Smooth muscle cell (in vitro differentiated cells): Measurements from ENCODE around the gene ADORA2A. TPM values are rescaled to one million over a fixed set of nuclear protein-coding genes. Genes with fewer than 3 reads are reported as not detected.

Experiments
- DNase-seq: peaks from one replicate; lab custom pipeline; 2025; ENCODE audit not compliant: unreplicated experiment; lab: John Stamatoyannopoulos, UW
- H2AFZ ChIP-seq: fragments of 200-600 bp; sonication (generic); 2 replicates; pipeline ENCODE4 v1.6.0; 2016; ENCODE audit warnings: antibody characterized with exemption, low read depth, mild to moderate bottlenecking
- H3F3A ChIP-seq: fragments of 200-600 bp; sonication (generic); 2 replicates; pipeline ENCODE4 v1.6.0; 2017; ENCODE audit warnings: antibody characterized with exemption, low read depth
- H3K27ac ChIP-seq: fragments of 200-600 bp; sonication (generic); 2 replicates; pipeline ENCODE4 v1.5.1; 2016; ENCODE audit warnings: low read depth, mild to moderate bottlenecking
- H3K27me3 ChIP-seq: fragments of 200-600 bp; sonication (generic); 2 replicates; pipeline ENCODE4 v1.6.1; 2016; ENCODE audit warnings: low read depth, mild to moderate bottlenecking
- H3K36me3 ChIP-seq: fragments of 200-600 bp; sonication (generic); 2 replicates; pipeline ENCODE4 v1.5.1; 2016; ENCODE audit warnings: low read depth
- H3K4me1 ChIP-seq: fragments of 200-600 bp; sonication (generic); 2 replicates; pipeline ENCODE4 v1.5.1; 2016; ENCODE audit warnings: low read depth
- H3K4me2 ChIP-seq: fragments of 200-600 bp; sonication (generic); 2 replicates; pipeline ENCODE4 v1.6.0; 2016; ENCODE audit warnings: mild to moderate bottlenecking
- H3K4me3 ChIP-seq: fragments of 200-600 bp; sonication (generic); 2 replicates; pipeline ENCODE4 v1.5.1; 2016; ENCODE audit warnings: mild to moderate bottlenecking
- H3K79me2 ChIP-seq: fragments of 200-600 bp; sonication (generic); 2 replicates; pipeline ENCODE4 v1.6.0; 2016; ENCODE audit warnings: low read depth, mild to moderate bottlenecking
- H3K9ac ChIP-seq: fragments of 200-600 bp; sonication (generic); 2 replicates; pipeline ENCODE4 v1.6.0; 2016; ENCODE audit warnings: low read depth
- H3K9me3 ChIP-seq: fragments of 200-600 bp; sonication (generic); replicated peaks from 2 replicates; pipeline ENCODE4 v1.5.1; 2016; ENCODE audit warnings: low read depth
- H4K20me1 ChIP-seq: fragments of 200-600 bp; sonication (generic); 2 replicates; pipeline ENCODE4 v1.6.0; 2016; ENCODE audit warnings: low read depth
- CTCF ChIP-seq: fragments of 200-600 bp; sonication (generic); IDR thresholded peaks from 2 replicates; pipeline ENCODE4 v1.5.1; 2017; ENCODE audit warnings: borderline replicate concordance, mild to moderate bottlenecking, antibody characterized with exemption; ENCODE audit not compliant: insufficient read depth, poor library complexity, severe bottlenecking
- WGBS: methylation state at CpG from one replicate; pipeline ENCODE4 v1.1.7; 2016; ENCODE audit warnings: low lambda C conversion rate; 5-methylcytosine and 5-hydroxymethylcytosine counted together
- polyA plus RNA-seq: library from polyadenylated mRNA; unstranded; fragments of >200 nt; fragmentation: Nextera tagmentation; extraction: Ambion mirVana; gene quantifications from 2 replicates; pipeline ENCODE4 v1.2.1, GENCODE V29; 2016
- total RNA-seq: library from RNA; depleted of rRNA; stranded (reverse); fragments of >200 nt; gene quantifications from 2 replicates; pipeline ENCODE4 v1.2.3, GENCODE V29; 2014

The ADORA2A gene
- total and polyA plus RNA-seq, 2 experiments from 2014 or later: 1.6 to 1.8 TPM

DNA sequence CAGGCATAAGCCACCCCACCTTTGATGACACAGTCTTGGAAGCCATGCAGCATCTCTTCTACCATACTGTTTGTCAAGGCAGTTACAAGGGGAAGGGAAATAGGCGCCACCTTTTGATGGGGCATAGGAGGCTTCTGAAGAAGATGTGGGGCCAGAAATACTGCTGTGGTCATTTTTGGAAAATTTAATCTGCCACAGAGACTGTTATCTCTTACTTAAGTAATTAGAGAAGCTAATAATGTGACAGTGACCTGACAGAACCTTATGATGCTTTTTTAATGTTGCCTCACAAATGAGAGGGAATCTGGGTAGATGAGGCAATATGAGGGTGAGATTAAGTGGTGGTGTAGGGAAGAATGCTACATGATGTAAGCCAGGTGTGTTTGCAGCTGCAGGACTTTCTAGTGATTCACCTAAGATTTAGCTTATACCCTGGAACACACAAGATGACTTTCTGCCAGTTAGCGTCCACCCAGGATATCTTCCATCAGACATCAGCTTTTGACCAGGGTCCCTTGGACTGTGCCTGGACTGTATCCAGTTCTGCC is 34.3 kb upstream of the ADORA2A start:
- no peaks in the 10 kb centered on the region for H3K9me3 ChIP-seq
- H3K4me3 ChIP-seq: no peak overlapping the region
- H3K4me2 ChIP-seq: no peak overlapping the region
- 96% methylated on average over 2 of the region's 2 CpGs for WGBS
- peaks cover 9% of the 10 kb centered on the region for H3F3A ChIP-seq
- no peak for DNase-seq
- peaks cover 47% of the 10 kb centered on the region for H4K20me1 ChIP-seq
- H3K9ac ChIP-seq: no peak overlapping the region
- no peak overlapping the region for H2AFZ ChIP-seq
- TF ChIP-seq CTCF: no peak
- H3K79me2 ChIP-seq: no peaks in the 10 kb centered on the region
- H3K27me3 ChIP-seq: no peaks in the 10 kb centered on the region
- H3K36me3 ChIP-seq: no peaks in the 10 kb centered on the region
- H3K4me1 ChIP-seq: peaks cover 3% of the 10 kb centered on the region
- H3K27ac ChIP-seq: no peak overlapping the region

DNA sequence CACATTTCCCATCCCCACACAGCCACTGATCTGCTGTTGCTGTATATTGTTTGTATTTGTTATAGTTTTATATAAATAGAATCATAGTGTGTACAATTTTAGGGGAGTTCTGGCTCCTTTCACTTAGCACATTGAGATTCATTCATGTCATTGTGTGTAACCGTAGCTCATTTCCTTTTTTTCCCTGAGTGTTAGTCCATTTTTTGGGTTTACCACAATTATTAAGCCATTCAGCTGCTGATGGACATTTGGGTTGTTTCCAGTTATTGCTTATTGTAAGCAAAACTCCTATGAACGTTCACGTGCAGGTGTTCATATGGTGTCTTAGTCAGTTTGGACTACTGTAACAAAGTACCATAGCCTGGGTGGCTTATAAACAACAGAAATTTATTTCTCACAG is 33.6 kb upstream of the ADORA2A start:
- H3K9me3 ChIP-seq: no peaks in the 10 kb centered on the region
- H3K4me3 ChIP-seq: no peak overlapping the region
- no peaks in the 10 kb centered on the region for H3K79me2 ChIP-seq
- H4K20me1 ChIP-seq: peaks cover 45% of the 10 kb centered on the region
- no peak overlapping the region for H3K9ac ChIP-seq
- no peak for TF ChIP-seq CTCF
- peaks cover 11% of the 10 kb centered on the region for H3F3A ChIP-seq
- H3K27me3 ChIP-seq: no peaks in the 10 kb centered on the region
- H3K4me1 ChIP-seq: peaks cover 10% of the 10 kb centered on the region
- no peak overlapping the region for H2AFZ ChIP-seq
- no peak overlapping the region for H3K27ac ChIP-seq
- no peaks in the 10 kb centered on the region for H3K36me3 ChIP-seq
- 94% methylated on average over 3 of the region's 3 CpGs for whole genome bisulfite sequencing
- no peak for DNase-seq
- no peak overlapping the region for H3K4me2 ChIP-seq

GRCh38 chr22:24394254-24394653 is 33.1 kb upstream of the ADORA2A start:
- peaks cover 11% of the 10 kb centered on the region for H3F3A ChIP-seq
- no peaks in the 10 kb centered on the region for H3K36me3 ChIP-seq
- no peaks in the 10 kb centered on the region for H3K27me3 ChIP-seq
- no peak overlapping the region for H3K4me2 ChIP-seq
- DNase-seq: no peak
- 97% methylated on average over 2 of the region's 2 CpGs for WGBS
- peaks cover 41% of the 10 kb centered on the region for H4K20me1 ChIP-seq
- H3K27ac ChIP-seq: no peak overlapping the region
- peaks cover 10% of the 10 kb centered on the region for H3K4me1 ChIP-seq
- no peak overlapping the region for H3K4me3 ChIP-seq
- no peaks in the 10 kb centered on the region for H3K79me2 ChIP-seq
- no peak overlapping the region for H3K9ac ChIP-seq
- H2AFZ ChIP-seq: no peak overlapping the region
- H3K9me3 ChIP-seq: no peaks in the 10 kb centered on the region
- no peak for TF ChIP-seq CTCF

- Histone ChIP-seq H3K4me3 (no peak overlapping the region), H3K36me3 (no peaks in the 10 kb centered on the region), H3K27me3 (no peaks in the 10 kb centered on the region), H3K79me2 (no peaks in the 10 kb centered on the region), H4K20me1 (peaks cover 36% of the 10 kb centered on the region), H3K9ac (peak overlapping the region; percentile 21), H3K4me1 (peaks cover 10% of the 10 kb centered on the region), H3K27ac (peak overlapping the region; percentile 85), H3K4me2 (peak overlapping the region; percentile 24), H3K9me3 (no peaks in the 10 kb centered on the region), H2AFZ (no peak overlapping the region), H3F3A (peaks cover 17% of the 10 kb centered on the region)
- TF ChIP-seq CTCF: no peak
- DNase-seq: no peak
Observed at GRCh38 chr22:24398409-24398808, 29.0 kb upstream of the ADORA2A start.
